Activated T-cell treated with anti-CD3 and anti-CD28 coated beads for 48 hours (primary cell): Measurements from ENCODE around the gene PAX7.

Source experiments
- DNase-seq: peaks from one replicate; pipeline ENCODE4 v3.0.0-alpha.2; 2020; ENCODE audit warnings: low read depth

PAX7 gene

GRCh38 chr1:18641005-18641941 lies 10.6 kb downstream of the PAX7 start:
- DNase-seq: no peak

- no peak for DNase-seq
These were observed 11.8 kb downstream of the PAX7 start for GRCh38 chr1:18642278-18643095.

GRCh38 chr1:18643154-18644012 lies 12.7 kb downstream of the PAX7 start:
- no peak for DNase-seq

GRCh38 chr1:18644013-18644399 lies 13.4 kb downstream of the PAX7 start:
- DNase-seq: no peak

- DNase-seq: no peak
These were observed 13.8 kb downstream of the PAX7 start for GRCh38 chr1:18644446-18644845.

- no peak for DNase-seq
These were observed 14.5 kb downstream of the PAX7 start for GRCh38 chr1:18644973-18645746.

- DNase-seq: no peak
These were observed 15.1 kb downstream of the PAX7 start for GRCh38 chr1:18645747-18646090.

- DNase-seq: no peak
These were observed 15.6 kb downstream of the PAX7 start for GRCh38 chr1:18646091-18646785.

- DNase-seq: no peak
These were observed 16.3 kb downstream of the PAX7 start for GRCh38 chr1:18646786-18647410.

- no peak for DNase-seq
These were observed 17.1 kb downstream of the PAX7 start for GRCh38 chr1:18647681-18648214.

- no peak for DNase-seq
These were observed 19.2 kb downstream of the PAX7 start for GRCh38 chr1:18649693-18650370.

GRCh38 chr1:18651713-18652112 lies 21.1 kb downstream of the PAX7 start:
- no peak for DNase-seq

- no peak for DNase-seq
These were observed 22.1 kb downstream of the PAX7 start for GRCh38 chr1:18652791-18653190.

- no peak for DNase-seq
These were observed 22.7 kb downstream of the PAX7 start for GRCh38 chr1:18653367-18653766.

GRCh38 chr1:18653916-18654315 lies 23.3 kb downstream of the PAX7 start:
- no peak for DNase-seq

- DNase-seq: no peak
These were observed 24.0 kb downstream of the PAX7 start for GRCh38 chr1:18654599-18654998.

GRCh38 chr1:18657506-18658201 lies 27.0 kb downstream of the PAX7 start:
- DNase-seq: no peak

GRCh38 chr1:18658831-18659230 lies 28.2 kb downstream of the PAX7 start:
- no peak for DNase-seq
